ENCODE results near the gene PRR15.

PRR15 gene

DNA sequence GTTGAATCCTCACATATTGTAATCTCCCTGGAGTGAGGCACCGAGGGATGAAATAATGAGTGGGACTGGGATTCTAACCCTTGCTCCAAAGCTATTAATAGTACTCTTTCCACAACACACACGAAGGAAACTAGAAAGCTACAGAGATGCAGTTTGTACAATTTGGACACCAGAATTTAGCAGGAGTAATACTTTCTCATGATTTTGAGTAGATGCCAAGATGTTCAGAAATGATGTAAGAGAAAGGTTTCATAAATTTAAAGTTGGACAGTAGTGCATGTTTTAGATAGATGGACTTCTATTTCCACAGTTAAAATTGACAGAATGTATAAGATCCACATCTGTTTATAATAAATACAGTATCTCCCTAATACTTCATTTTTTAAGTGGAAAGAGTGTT, 46.5 kb downstream of the PRR15 start:
- ChIA-PET CTCF (interaction anchor here (1.2 to 1.6 kb wide), 2 partner anchors 10 to 12 kb away, joined by 3 to 8 read pairs; no protein-coding TSS in a partner anchor), POLR2A (no interaction called here)
- TF ChIP-seq, protein P1, sequence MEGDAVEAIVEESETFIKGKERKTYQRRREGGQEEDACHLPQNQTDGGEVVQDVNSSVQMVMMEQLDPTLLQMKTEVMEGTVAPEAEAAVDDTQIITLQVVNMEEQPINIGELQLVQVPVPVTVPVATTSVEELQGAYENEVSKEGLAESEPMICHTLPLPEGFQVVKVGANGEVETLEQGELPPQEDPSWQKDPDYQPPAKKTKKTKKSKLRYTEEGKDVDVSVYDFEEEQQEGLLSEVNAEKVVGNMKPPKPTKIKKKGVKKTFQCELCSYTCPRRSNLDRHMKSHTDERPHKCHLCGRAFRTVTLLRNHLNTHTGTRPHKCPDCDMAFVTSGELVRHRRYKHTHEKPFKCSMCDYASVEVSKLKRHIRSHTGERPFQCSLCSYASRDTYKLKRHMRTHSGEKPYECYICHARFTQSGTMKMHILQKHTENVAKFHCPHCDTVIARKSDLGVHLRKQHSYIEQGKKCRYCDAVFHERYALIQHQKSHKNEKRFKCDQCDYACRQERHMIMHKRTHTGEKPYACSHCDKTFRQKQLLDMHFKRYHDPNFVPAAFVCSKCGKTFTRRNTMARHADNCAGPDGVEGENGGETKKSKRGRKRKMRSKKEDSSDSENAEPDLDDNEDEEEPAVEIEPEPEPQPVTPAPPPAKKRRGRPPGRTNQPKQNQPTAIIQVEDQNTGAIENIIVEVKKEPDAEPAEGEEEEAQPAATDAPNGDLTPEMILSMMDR (IDR thresholded peaks at IDR 0.05; ENCODE audit: control extremely low read depth, extremely low read depth, low read depth, missing control alignments) = no peak
- DNase-seq (ENCODE audit: extremely low spot score) = no peak

DNA sequence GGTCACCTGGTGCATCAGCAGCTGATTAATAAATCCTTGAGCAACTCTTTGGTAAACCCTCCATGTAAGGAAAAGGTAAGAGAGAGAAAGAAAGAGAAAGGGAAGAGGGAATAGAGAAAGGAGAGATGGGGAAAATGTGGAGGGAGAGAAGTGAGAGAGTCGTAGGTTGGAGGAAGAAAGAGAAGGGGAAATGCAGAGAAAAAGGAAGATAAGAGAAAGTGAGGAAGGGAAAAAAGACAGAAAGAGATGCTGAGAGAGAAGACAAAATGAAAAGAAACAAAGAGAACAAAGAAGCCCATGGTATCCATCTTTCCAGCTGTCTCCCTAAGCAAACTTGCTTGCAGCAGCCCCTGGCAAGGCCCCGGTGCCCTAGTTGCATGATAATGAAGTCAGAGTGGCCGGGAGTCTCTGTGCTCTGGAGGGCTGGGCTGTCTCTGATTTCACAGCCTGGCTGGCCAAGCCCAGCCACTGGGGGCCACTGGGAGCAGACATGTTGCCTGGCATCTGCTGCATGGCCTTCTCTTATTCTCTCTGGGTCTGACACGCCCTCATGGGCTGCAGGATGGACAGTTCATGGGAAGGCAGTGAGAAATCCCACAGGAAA, 48.4 kb downstream of the PRR15 start:
- ChIA-PET POLR2A (no interaction called here), CTCF (no interaction called here)
- TF ChIP-seq, protein P1 (IDR thresholded peaks at IDR 0.05; ENCODE audit: control extremely low read depth, extremely low read depth, low read depth, missing control alignments) = no peak
- no peak for DNase-seq (ENCODE audit: extremely low spot score)

DNA sequence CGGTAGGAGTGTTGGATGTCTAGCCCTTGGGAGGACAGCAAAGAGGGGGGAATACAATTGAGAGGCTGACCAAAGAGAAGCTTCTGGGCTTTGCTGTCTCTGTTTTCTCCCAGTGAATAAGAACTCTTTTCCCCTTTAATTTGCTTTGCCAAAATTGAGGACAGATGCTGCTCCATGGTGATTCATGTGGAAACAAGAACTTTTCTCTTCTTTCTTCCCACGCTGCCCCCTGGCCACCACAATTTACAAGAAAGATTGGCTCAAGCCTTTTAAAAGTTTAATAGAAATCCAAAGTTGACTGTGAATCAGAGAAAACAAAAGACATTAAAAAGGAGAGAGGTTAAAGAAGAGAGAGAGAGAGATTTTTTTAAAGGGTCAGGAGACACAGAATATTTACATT, 49.0 kb downstream of the PRR15 start:
- POLR2A ChIA-PET = no interaction called here
- TF ChIP-seq, protein P1 (IDR thresholded peaks at IDR 0.05; ENCODE audit: control extremely low read depth, extremely low read depth, low read depth, missing control alignments) = no peak
- DNase-seq (ENCODE audit: extremely low spot score) = no peak
- CTCF ChIA-PET = no interaction called here

DNA sequence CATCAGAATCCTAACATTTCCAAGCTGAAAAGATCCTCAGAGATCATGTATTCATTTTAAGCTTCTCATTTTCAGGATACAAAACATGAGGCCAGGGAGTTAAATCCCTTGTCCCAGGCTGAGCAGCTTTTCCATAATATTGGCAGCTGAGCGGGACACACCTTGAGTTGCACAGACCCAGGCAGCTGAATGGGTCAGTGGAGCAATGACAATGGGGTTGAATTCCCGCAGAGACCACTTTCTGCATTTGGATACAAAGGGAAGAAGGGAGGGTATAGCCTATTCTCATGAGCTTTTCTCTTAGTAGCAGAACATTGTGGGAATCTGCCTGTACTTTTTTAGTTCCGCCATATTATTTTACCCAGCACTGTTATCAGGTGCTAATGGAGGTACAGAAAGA, 49.5 kb downstream of the PRR15 start:
- CTCF ChIA-PET = no interaction called here
- no peak for DNase-seq (ENCODE audit: extremely low spot score)
- TF ChIP-seq, protein P1 (IDR thresholded peaks at IDR 0.05; ENCODE audit: control extremely low read depth, extremely low read depth, low read depth, missing control alignments) = no peak
- POLR2A ChIA-PET = no interaction called here

DNA sequence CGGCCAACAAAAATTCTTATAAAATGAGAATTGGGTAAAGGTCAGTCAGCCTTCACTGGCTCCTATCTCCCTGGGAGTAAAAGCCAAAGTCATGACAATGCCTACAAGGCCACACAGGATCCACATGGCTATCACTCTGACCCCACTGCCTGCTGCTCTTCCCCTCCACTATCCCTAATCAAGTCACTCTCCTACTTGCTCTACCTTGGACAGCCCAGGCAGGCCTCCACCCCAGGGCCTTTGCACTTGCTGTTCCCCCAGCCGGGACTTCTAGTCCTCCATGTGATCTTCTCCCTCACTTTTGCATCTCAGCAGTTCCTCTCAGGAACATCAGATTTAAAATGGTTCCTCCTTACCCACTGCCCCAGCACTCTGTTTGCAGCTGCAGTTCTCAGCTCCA, 50.6 kb downstream of the PRR15 start:
- DNase-seq (ENCODE audit: extremely low spot score) = no peak
- ChIA-PET POLR2A (no interaction called here), CTCF (no interaction called here)
- TF ChIP-seq, protein P1 (IDR thresholded peaks at IDR 0.05; ENCODE audit: control extremely low read depth, extremely low read depth, low read depth, missing control alignments) = no peak

Measured in GM10248 (cell line).